MCF 10A (cell line): ENCODE data around the gene TPST1. TPM values are rescaled to one million over a fixed set of nuclear protein-coding genes. Genes with fewer than 3 reads are reported as not detected.

Experiments
- BruUV-seq: library from RNA; stranded (reverse); fragments of 400-500 nt; replicated peaks from 2 replicates; lab custom pipeline; 2021; lab: Mats Ljungman, UMichigan
- CTCF ChIA-PET: fragments of 300-600 bp; sonication (Branson Sonifier 250); formaldehyde crosslinking; extraction: SDS; loops from one replicate; lab custom pipeline; 2021; ENCODE audit warnings: antibody characterized with exemption, inconsistent platforms; lab: Yijun Ruan, JAX
- POLR2A ChIA-PET: fragments of 300-600, 350-650 bp; sonication (Branson Sonifier 250); formaldehyde crosslinking; extraction: SDS; loops from one replicate; lab custom pipeline; 2020; ENCODE audit warnings: antibody characterized with exemption, inconsistent platforms; lab: Yijun Ruan, JAX
- DNase-seq: peaks from one replicate; pipeline ENCODE4 v3.0.0-alpha.2; 2018; ENCODE audit not compliant: unreplicated experiment
- H3K27ac Mint-ChIP-seq: one replicate; pipeline ENCODE4 v1.8.0; 2022; ENCODE audit warnings: mild to moderate bottlenecking, low read depth, mixed read lengths; ENCODE audit not compliant: unreplicated experiment
- H3K27me3 Mint-ChIP-seq: one replicate; pipeline ENCODE4 v1.8.0; 2022; ENCODE audit warnings: mixed read lengths; ENCODE audit not compliant: insufficient read depth, unreplicated experiment
- H3K36me3 Mint-ChIP-seq: one replicate; pipeline ENCODE4 v1.8.0; 2022; ENCODE audit warnings: mild to moderate bottlenecking, moderate library complexity, mixed read lengths; ENCODE audit not compliant: insufficient read depth, unreplicated experiment
- H3K4me1 Mint-ChIP-seq: one replicate; pipeline ENCODE4 v1.8.0; 2022; ENCODE audit warnings: mixed read lengths; ENCODE audit not compliant: insufficient read depth, unreplicated experiment
- H3K4me3 Mint-ChIP-seq: one replicate; pipeline ENCODE4 v1.8.0; 2022; ENCODE audit warnings: mild to moderate bottlenecking, moderate library complexity, mixed read lengths; ENCODE audit not compliant: unreplicated experiment
- H3K9me3 Mint-ChIP-seq: one replicate; pipeline ENCODE4 v1.8.0; 2022; ENCODE audit warnings: mixed read lengths; ENCODE audit not compliant: unreplicated experiment
- CTCF ChIP-seq: fragments of 200-600 bp; IDR thresholded peaks from one replicate; pipeline ENCODE4 v1.8.0; 2022; ENCODE audit warnings: antibody characterized with exemption, mild to moderate bottlenecking; ENCODE audit not compliant: unreplicated experiment
- intact Hi-C: fragments of 100-400 bp; cut with micrococcal nuclease; formaldehyde crosslinking; loops from 2 replicates; pipeline ENCODE4 v1.14.1; 2022
- total RNA-seq: library from RNA; stranded (reverse); gene quantifications from 2 replicates; pipeline ENCODE4 v1.2.3, GENCODE V29; 2022

The TPST1 gene
- total RNA-seq, 1 experiment from 2014 or later = 3.2 TPM

- DNase-seq = no peak
- Mint-ChIP-seq H3K36me3 (peaks cover 58% of the 10 kb centered on the region), H3K4me1 (peaks cover 12% of the 10 kb centered on the region), H3K9me3 (peaks cover 8% of the 10 kb centered on the region), H3K4me3 (no peak overlapping the region), H3K27ac (no peak overlapping the region), H3K27me3 (no peaks in the 10 kb centered on the region)
- no peak for TF ChIP-seq CTCF
- BruUV-seq = no TSS peak
- intact Hi-C loops = no loop called here
- CTCF ChIA-PET = interaction anchor here (1.2 kb wide), 1 partner anchor 10 kb away, joined by 5 read pairs; no protein-coding TSS in a partner anchor
- POLR2A ChIA-PET = interaction anchor here (0.7 kb wide), 1 partner anchor 128 kb away, joined by 4 read pairs; no protein-coding TSS in a partner anchor
These were observed 198.4 kb downstream of the TPST1 start for GRCh38 chr7:66403564-66403963.

GRCh38 chr7:66409493-66409892, 204.4 kb downstream of the TPST1 start:
- H3K4me3 Mint-ChIP-seq = no peak overlapping the region
- no peak for TF ChIP-seq CTCF
- H3K4me1 Mint-ChIP-seq = no peaks in the 10 kb centered on the region
- POLR2A ChIA-PET = interaction anchor here (1.0 kb wide), 1 partner anchor 56 kb away, joined by 3 read pairs; no protein-coding TSS in a partner anchor
- intact Hi-C loops = no loop called here
- BruUV-seq = no TSS peak
- H3K27me3 Mint-ChIP-seq = no peaks in the 10 kb centered on the region
- CTCF ChIA-PET = no interaction called here
- DNase-seq = no peak
- no peak overlapping the region for H3K27ac Mint-ChIP-seq
- no peaks in the 10 kb centered on the region for H3K9me3 Mint-ChIP-seq
- peaks cover 43% of the 10 kb centered on the region for H3K36me3 Mint-ChIP-seq

Other genes with a start within 250 kb of the TPST1 start
- 35.0 and 36.9 TPM in 2 replicates for gene GUSB, start 223.1 kb upstream of the TPST1 start, total RNA-seq
- 53.6 and 56.5 TPM in 2 replicates for gene ASL, start 129.5 kb upstream of the TPST1 start, total RNA-seq
- 27.5 and 39.8 TPM in 2 replicates for gene CRCP, start 90.5 kb upstream of the TPST1 start, total RNA-seq